B cell (primary cell): ENCODE measurements around the gene CYFIP2. TPM values are rescaled to one million over a fixed set of nuclear protein-coding genes. Genes with fewer than 3 reads are reported as not detected.
A peak's percentile ranks its signal among the peaks of the same experiment; 100 is the strongest.

Source experiments
- ATAC-seq: fragments of 200-7000 bp; cut with Tn5 transposase; one replicate; pipeline ENCODE4 v1.10.0; 2021; ENCODE audit warnings: low read depth, mild to moderate bottlenecking, moderate number of reproducible peaks, moderate library complexity
- CTCF ChIA-PET: fragments of 350-600 bp; sonication (Branson Sonifier 250); formaldehyde crosslinking; loops from one replicate; lab custom pipeline; 2021; ENCODE audit warnings: antibody characterized with exemption, inconsistent platforms; lab: Charles Lee
- POLR2A ChIA-PET: fragments of 350-600 bp; sonication (Branson Sonifier 250); formaldehyde crosslinking; loops from one replicate; lab custom pipeline; 2021; ENCODE audit warnings: antibody characterized with exemption; lab: Charles Lee
- DNase-seq: peaks from one replicate; pipeline ENCODE4 v3.0.0; 2013
- H2AFZ ChIP-seq: 2 replicates; pipeline ENCODE4 v1.6.1; 2012; ENCODE audit warnings: mild to moderate bottlenecking, low read depth, low read length; ENCODE audit not compliant: insufficient read depth, poor library complexity, severe bottlenecking
- H3K27ac ChIP-seq, 2 donors: 1 replicate in 1 of 2; 2 replicates in 1 of 2; pipeline ENCODE4 v1.5.1; 2012 to 2013; ENCODE audit warnings: low read length in 2 of 2, mild to moderate bottlenecking in 2 of 2, moderate library complexity in 1 of 2
- H3K27me3 ChIP-seq, 4 experiments: fragments of 200-600 bp in 1 of 4; sonication (generic) in 1 of 4; replicated peaks in 1 of 4; 1 replicate in 2 of 4; 2 replicates in 2 of 4; pipeline versions ENCODE4 v1.6.1 to v1.7.0; 2013 to 2016; ENCODE audit warnings: low read length in 3 of 4, mild to moderate bottlenecking in 2 of 4, mixed read lengths in 1 of 4, moderate library complexity in 1 of 4; ENCODE audit not compliant: insufficient read depth in 4 of 4, control insufficient read depth in 3 of 4; ENCODE audit errors: control extremely low read depth in 1 of 4
- H3K36me3 ChIP-seq, 2 experiments: replicated peaks in 1 of 2; 1 replicate in 1 of 2; 2 replicates in 1 of 2; pipeline versions ENCODE4 v1.6.1 to v1.7.1; 2013; ENCODE audit warnings: low read length in 1 of 2; ENCODE audit not compliant: insufficient read depth in 2 of 2, control insufficient read depth in 1 of 2; ENCODE audit errors: control extremely low read depth in 1 of 2, extremely low read depth in 1 of 2
- H3K4me1 ChIP-seq, 2 donors: fragments of 200-600 bp in 1 of 2; sonication (generic) in 1 of 2; 1 replicate in 1 of 2; 2 replicates in 1 of 2; pipeline versions ENCODE4 v1.5.1 to v1.6.1; 2013 to 2017; ENCODE audit warnings: low read length in 2 of 2; ENCODE audit not compliant: control insufficient read depth in 2 of 2, insufficient read depth in 2 of 2
- H3K4me2 ChIP-seq: replicated peaks from 2 replicates; pipeline ENCODE3; 2012; ENCODE audit warnings: mild to moderate bottlenecking, low read depth, low read length; ENCODE audit not compliant: poor library complexity, severe bottlenecking
- H3K4me3 ChIP-seq, 5 experiments: fragments of 200-600 bp in 1 of 5; sonication (generic) in 1 of 5; 1 replicate in 3 of 5; 2 replicates in 2 of 5; pipeline versions ENCODE4 v1.5.1 to v1.7.0; 2011 to 2016; ENCODE audit warnings: low read length in 4 of 5, mild to moderate bottlenecking in 4 of 5, low read depth in 2 of 5, control low read depth in 1 of 5, moderate library complexity in 1 of 5; ENCODE audit not compliant: insufficient read depth in 1 of 5; ENCODE audit errors: control extremely low read depth in 1 of 5, extremely low read depth in 1 of 5
- H3K79me2 ChIP-seq: fragments of 200-600 bp; sonication (generic); one replicate; pipeline ENCODE4 v1.6.0; 2016; ENCODE audit warnings: low read length; ENCODE audit not compliant: control insufficient read depth, insufficient read depth
- H3K9ac ChIP-seq: fragments of 200-600 bp; sonication (generic); 2 replicates; pipeline ENCODE4 v1.6.1; 2017; ENCODE audit warnings: mild to moderate bottlenecking, low read length, moderate library complexity
- H3K9me3 ChIP-seq, 3 donors: one replicate each; pipeline versions ENCODE4 v1.6.1 to v1.7.1; 2013; ENCODE audit warnings: low read length in 2 of 3; ENCODE audit not compliant: control insufficient read depth in 2 of 3, insufficient read depth in 1 of 3; ENCODE audit errors: control extremely low read depth in 1 of 3
- H4K20me1 ChIP-seq: 2 replicates; pipeline ENCODE4 v1.6.0; 2012; ENCODE audit warnings: mild to moderate bottlenecking, low read length; ENCODE audit not compliant: insufficient read depth, control insufficient read depth, poor library complexity, severe bottlenecking
- H3K27ac Mint-ChIP-seq: one replicate; pipeline ENCODE4 v1.8.0; 2021; ENCODE audit warnings: mixed read lengths
- H3K27me3 Mint-ChIP-seq: one replicate; pipeline ENCODE4 v1.8.0; 2021; ENCODE audit warnings: mixed read lengths
- H3K4me1 Mint-ChIP-seq: one replicate; pipeline ENCODE4 v1.8.0; 2021; ENCODE audit warnings: mixed read lengths
- H3K4me3 Mint-ChIP-seq: one replicate; pipeline ENCODE4 v1.8.0; 2021; ENCODE audit warnings: mixed read lengths
- H3K9me3 Mint-ChIP-seq: one replicate; pipeline ENCODE4 v1.8.0; 2022; ENCODE audit warnings: mixed read lengths; ENCODE audit not compliant: insufficient read depth
- CTCF ChIP-seq: fragments of 200-600 bp; IDR thresholded peaks from one replicate; pipeline ENCODE4 v1.8.0; 2022; ENCODE audit warnings: antibody characterized with exemption, mild to moderate bottlenecking
- EZH2 ChIP-seq: IDR thresholded peaks from 2 replicates; pipeline ENCODE4 v1.6.1; 2012; ENCODE audit warnings: borderline replicate concordance, low read depth, mild to moderate bottlenecking, moderate library complexity, low read length; ENCODE audit not compliant: insufficient read depth, poor library complexity, severe bottlenecking
- WGBS: methylation state at CpG from one replicate; pipeline ENCODE4 v1.1.5; 2013; ENCODE audit warnings: missing lambda C conversion rate; ENCODE audit not compliant: insufficient coverage; 5-methylcytosine and 5-hydroxymethylcytosine counted together
- intact Hi-C: fragments of 100-400 bp; cut with micrococcal nuclease; formaldehyde crosslinking; loops from one replicate; pipeline ENCODE4 v1.10.0; 2022
- polyA plus RNA-seq: library from polyadenylated mRNA; depleted of rRNA; stranded (reverse); fragments of >200 nt; gene quantifications from 2 replicates; pipeline ENCODE4 v1.2.3, GENCODE V29; 2012
- total RNA-seq, 2 donors: library from RNA; stranded (reverse); fragments of 120-200 nt in 1 of 2; gene quantifications; 1 replicate in 1 of 2; 2 replicates in 1 of 2; pipeline versions ENCODE4 v1.2.3 to v1.2.4, GENCODE V29; 2013 to 2022

CYFIP2 gene
- total and polyA plus RNA-seq, 2 donors (not counting 1 experiment from before 2014, with no cell fraction given): 231 to 663 TPM

- Histone ChIP-seq H3K4me3 (no peak overlapping the region), H4K20me1 (no peaks in the 10 kb centered on the region), H2AFZ (no peak overlapping the region), H3K36me3 (peaks cover 2 to 80% of the 10 kb centered on the region in 2 experiments), H3K9me3 (peaks cover 0 to 6% (median 0%) of the 10 kb centered on the region in 3 donors), H3K27me3 (no peaks in the 10 kb centered on the region), H3K79me2 (peaks cover 23% of the 10 kb centered on the region), H3K4me2 (peak overlapping the region; percentile 33), H3K9ac (no peak overlapping the region), H3K27ac (peak overlapping the region; percentile 64 to 79), H3K4me1 (peaks cover 18 to 35% of the 10 kb centered on the region in 2 donors)
- ChIA-PET POLR2A (interaction anchor here (0.6 to 2.2 kb wide), 6 partner anchors 13 to 172 kb away, joined by 3 to 11 read pairs (median 4); partner anchors contain the start of gene CYFIP2), CTCF (interaction anchor here (0.7 to 18.5 kb wide), 8 partner anchors 10 to 157 kb away, joined by 5 to 321 read pairs (median 14); partner anchors contain the start of gene CYFIP2)
- H3K4me3 Mint-ChIP-seq: peak overlapping the region; percentile 63
- 100% methylated on average over 3 of the region's 10 CpGs for WGBS
- peak overlapping the region; percentile 85 for H3K27ac Mint-ChIP-seq
- intact Hi-C loops: loop anchor here (2.0 kb wide), 1 partner anchor 16 kb away; no protein-coding TSS in a partner anchor
- H3K9me3 Mint-ChIP-seq: no peaks in the 10 kb centered on the region
- TF ChIP-seq CTCF (no peak), EZH2 (no peak)
- peaks cover 42% of the 10 kb centered on the region for H3K4me1 Mint-ChIP-seq
- DNase-seq (peak; percentile 58), ATAC-seq (peak; percentile 82)
- H3K27me3 Mint-ChIP-seq: no peaks in the 10 kb centered on the region
These were observed 41.0 kb downstream of the CYFIP2 start for GRCh38 chr5:157306692-157307471.
